Astrocyte (in vitro differentiated cells and primary cell): ENCODE results near the gene WDR5B.

Experiments
- CTCF ChIP-seq: IDR thresholded peaks from 2 replicates; pipeline ENCODE4 v1.5.1; 2011; ENCODE audit warnings: low read depth, mild to moderate bottlenecking, inconsistent platforms, low read length, moderate library complexity; ENCODE audit not compliant: insufficient read depth
- EZH2 ChIP-seq: IDR thresholded peaks from 2 replicates; pipeline ENCODE4 v1.6.1; 2012; ENCODE audit warnings: mild to moderate bottlenecking, low read length, inconsistent platforms; ENCODE audit not compliant: insufficient read depth

GRCh38 chr3:122416966-122417365 lies 1.1 kb upstream of the WDR5B start:
- TF ChIP-seq EZH2 (no peak), CTCF (no peak)
